ENCODE measurements around the gene WASF1.
A peak's percentile ranks its signal among the peaks of the same experiment; 100 is the strongest.

Gene WASF1

GRCh38 chr6:110185879-110186278 is 6.4 kb upstream of the WASF1 start:
- Mint-ChIP-seq H3K27ac (peak overlapping the region; percentile 51), H3K4me3 (peak overlapping the region; percentile 35), H3K27me3 (no peaks in the 10 kb centered on the region), H3K4me1 (ENCODE audit: low read depth) (peaks cover 14% of the 10 kb centered on the region), H3K36me3 (no peaks in the 10 kb centered on the region), H3K9me3 (ENCODE audit: low read depth) (no peaks in the 10 kb centered on the region)

- Mint-ChIP-seq H3K27me3 (no peaks in the 10 kb centered on the region), H3K27ac (no peak overlapping the region), H3K4me1 (ENCODE audit: low read depth) (peaks cover 16% of the 10 kb centered on the region), H3K9me3 (ENCODE audit: low read depth) (no peaks in the 10 kb centered on the region), H3K4me3 (no peak overlapping the region), H3K36me3 (no peaks in the 10 kb centered on the region)
Measured at GRCh38 chr6:110183292-110183885, 3.9 kb upstream of the WASF1 start.

GRCh38 chr6:110181131-110182030 is 1.9 kb upstream of the WASF1 start:
- Mint-ChIP-seq H3K36me3 (no peaks in the 10 kb centered on the region), H3K9me3 (ENCODE audit: low read depth) (no peaks in the 10 kb centered on the region), H3K27ac (no peak overlapping the region), H3K27me3 (no peaks in the 10 kb centered on the region), H3K4me3 (no peak overlapping the region), H3K4me1 (ENCODE audit: low read depth) (peaks cover 14% of the 10 kb centered on the region)

DNA sequence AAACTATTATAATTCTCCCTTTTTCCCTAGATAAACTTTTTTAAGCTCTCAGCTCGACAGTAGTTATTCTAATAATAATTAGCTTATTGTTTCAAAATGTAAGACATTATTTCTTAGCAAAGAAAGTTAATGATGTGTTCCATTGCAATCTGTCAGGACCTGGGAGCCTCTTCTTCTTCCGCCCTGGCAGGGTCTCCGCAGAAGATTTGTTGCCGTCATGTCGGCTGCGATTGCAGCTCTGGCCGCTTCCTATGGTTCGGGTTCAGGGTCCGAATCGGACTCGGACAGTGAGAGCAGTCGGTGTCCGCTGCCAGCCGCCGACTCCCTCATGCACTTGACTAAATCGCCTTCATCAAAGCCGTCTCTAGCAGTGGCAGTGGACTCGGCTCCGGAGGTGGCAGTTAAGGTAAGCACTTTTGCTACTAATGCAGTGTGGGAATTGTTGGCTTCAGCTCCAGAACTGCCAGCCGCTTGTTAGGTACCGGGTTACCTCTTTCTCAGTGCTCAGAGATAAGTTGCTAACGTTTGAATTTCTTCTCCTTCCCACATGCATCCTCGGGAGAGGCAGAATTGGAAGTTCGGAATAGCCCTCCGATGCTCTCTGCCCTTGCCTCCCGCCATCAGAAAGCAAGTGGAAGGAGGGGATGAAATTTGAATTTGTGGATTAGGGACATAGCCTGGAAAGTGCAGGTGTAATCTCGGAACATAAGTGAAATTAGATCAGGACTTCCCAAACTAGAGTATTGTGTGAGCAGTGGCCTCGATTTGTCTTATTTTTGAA is 948 bp upstream of the WASF1 start, which contains the start of gene CDC40:
TSS of gene CDC40 (plus strand) at position 200 of the 781 bp plus-strand sequence. CDS start at position 218, 18 bp downstream.
- H3K27ac Mint-ChIP-seq = no peak within 1 kb of the TSS
- H3K36me3 Mint-ChIP-seq = no peaks in the 10 kb centered on the region
- H3K9me3 Mint-ChIP-seq (ENCODE audit: low read depth) = no peaks in the 10 kb centered on the region
- H3K4me1 Mint-ChIP-seq (ENCODE audit: low read depth) = peaks cover 6% of the 10 kb centered on the region
- H3K27me3 Mint-ChIP-seq = peaks cover 2% of the 10 kb centered on the region
- no peak within 1 kb of the TSS for H3K4me3 Mint-ChIP-seq

GRCh38 chr6:110178626-110179405 is 654 bp downstream of the WASF1 start:
- Mint-ChIP-seq H3K9me3 (ENCODE audit: low read depth) (no peaks in the 10 kb centered on the region), H3K4me3 (peak overlapping the region; percentile 93), H3K4me1 (ENCODE audit: low read depth) (peaks cover 5% of the 10 kb centered on the region), H3K27ac (peak overlapping the region; percentile 77), H3K27me3 (peaks cover 10% of the 10 kb centered on the region), H3K36me3 (no peaks in the 10 kb centered on the region)

DNA sequence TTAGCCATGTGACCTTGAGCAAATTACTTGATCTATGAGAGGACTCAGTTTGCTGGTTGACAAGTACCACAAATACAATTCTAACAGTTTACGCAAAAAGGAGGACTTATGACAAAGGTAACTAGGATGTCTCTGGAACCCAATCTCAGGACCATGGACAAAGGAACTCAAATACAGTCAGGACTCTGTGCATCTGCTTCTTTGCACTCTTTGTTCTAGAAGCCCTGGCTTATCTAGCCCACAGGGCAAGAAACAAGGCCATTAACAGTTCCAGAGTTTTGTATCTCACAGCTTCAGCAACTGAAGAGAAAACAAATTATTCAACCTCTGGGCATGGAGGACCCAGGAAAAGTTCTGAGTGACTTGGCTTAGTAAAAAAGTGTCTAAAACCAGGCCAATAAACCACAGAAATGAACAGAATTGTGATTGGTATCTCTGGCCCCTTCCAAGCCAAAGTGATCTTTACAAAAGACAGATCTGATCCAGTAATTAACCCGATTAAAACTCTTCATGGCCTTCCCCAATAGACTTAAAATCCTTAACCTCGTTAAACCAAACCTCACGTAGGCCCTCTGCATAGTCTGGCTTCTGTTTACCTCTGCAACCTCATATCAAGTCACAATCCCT is 5.9 kb downstream of the WASF1 start:
- Mint-ChIP-seq H3K4me3 (no peak overlapping the region), H3K9me3 (ENCODE audit: low read depth) (no peaks in the 10 kb centered on the region), H3K4me1 (ENCODE audit: low read depth) (peaks cover 5% of the 10 kb centered on the region), H3K27me3 (peaks cover 12% of the 10 kb centered on the region), H3K27ac (no peak overlapping the region), H3K36me3 (no peaks in the 10 kb centered on the region)

DNA sequence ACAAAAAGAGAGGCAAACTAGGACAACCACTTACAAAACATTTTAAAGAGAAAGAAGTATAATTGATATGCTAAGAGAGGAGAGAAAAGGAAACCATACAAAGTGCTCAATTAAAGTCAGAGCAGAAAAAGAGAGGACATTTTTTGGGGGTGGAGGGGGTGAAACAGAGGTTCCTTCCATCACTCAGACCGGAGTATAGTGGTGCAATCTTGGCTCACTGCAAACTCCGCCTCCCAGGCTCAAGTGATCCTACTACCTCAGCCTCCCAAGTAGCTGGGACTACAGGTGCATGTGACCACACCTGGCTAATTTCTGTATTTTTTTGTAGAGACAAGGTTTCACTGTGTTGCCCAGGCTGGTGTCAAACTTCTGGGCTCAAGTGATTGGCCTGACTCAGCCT is 9.4 kb downstream of the WASF1 start:
- H3K27me3 Mint-ChIP-seq = peaks cover 10% of the 10 kb centered on the region
- no peak overlapping the region for H3K4me3 Mint-ChIP-seq
- no peaks in the 10 kb centered on the region for H3K9me3 Mint-ChIP-seq (ENCODE audit: low read depth)
- H3K27ac Mint-ChIP-seq = no peak overlapping the region
- no peaks in the 10 kb centered on the region for H3K36me3 Mint-ChIP-seq
- H3K4me1 Mint-ChIP-seq (ENCODE audit: low read depth) = no peaks in the 10 kb centered on the region

DNA sequence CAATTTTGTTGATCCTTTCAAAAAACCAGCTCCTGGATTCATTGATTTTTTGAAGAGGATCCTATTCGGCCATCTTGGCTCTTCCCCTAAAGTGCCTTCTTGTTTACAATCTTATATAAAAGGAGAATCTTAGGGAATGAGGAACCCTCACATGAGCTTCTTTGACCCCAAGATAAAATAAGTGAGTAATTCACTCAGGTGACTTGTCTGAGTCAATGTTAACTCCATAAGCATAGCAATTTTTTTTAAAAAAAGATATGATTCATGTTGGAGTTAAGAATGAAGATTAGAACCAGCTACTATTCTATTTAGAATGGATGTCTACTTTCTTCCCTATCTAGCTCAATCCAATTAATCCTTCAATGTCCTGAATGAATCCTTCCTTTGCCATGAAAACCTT is 21.0 kb downstream of the WASF1 start:
- Mint-ChIP-seq H3K27me3 (peaks cover 3% of the 10 kb centered on the region), H3K36me3 (peaks cover 4% of the 10 kb centered on the region), H3K27ac (no peak overlapping the region), H3K9me3 (ENCODE audit: low read depth) (no peaks in the 10 kb centered on the region), H3K4me1 (ENCODE audit: low read depth) (no peaks in the 10 kb centered on the region), H3K4me3 (no peak overlapping the region)

- Mint-ChIP-seq H3K36me3 (no peaks in the 10 kb centered on the region), H3K27me3 (peaks cover 3% of the 10 kb centered on the region), H3K27ac (no peak overlapping the region), H3K4me3 (no peak overlapping the region), H3K9me3 (ENCODE audit: low read depth) (no peaks in the 10 kb centered on the region), H3K4me1 (ENCODE audit: low read depth) (no peaks in the 10 kb centered on the region)
Measured at GRCh38 chr6:110147870-110148269, 31.6 kb downstream of the WASF1 start.

GRCh38 chr6:110140650-110141049 is 38.8 kb downstream of the WASF1 start:
- Mint-ChIP-seq H3K4me1 (ENCODE audit: low read depth) (no peaks in the 10 kb centered on the region), H3K4me3 (no peak overlapping the region), H3K27me3 (peaks cover 9% of the 10 kb centered on the region), H3K27ac (no peak overlapping the region), H3K9me3 (ENCODE audit: low read depth) (no peaks in the 10 kb centered on the region), H3K36me3 (peaks cover 3% of the 10 kb centered on the region)

- Mint-ChIP-seq H3K9me3 (ENCODE audit: low read depth) (no peaks in the 10 kb centered on the region), H3K27ac (no peak overlapping the region), H3K36me3 (peaks cover 3% of the 10 kb centered on the region), H3K27me3 (peaks cover 7% of the 10 kb centered on the region), H3K4me3 (no peak overlapping the region), H3K4me1 (ENCODE audit: low read depth) (no peaks in the 10 kb centered on the region)
Measured at GRCh38 chr6:110139052-110139451, 40.4 kb downstream of the WASF1 start.

DNA sequence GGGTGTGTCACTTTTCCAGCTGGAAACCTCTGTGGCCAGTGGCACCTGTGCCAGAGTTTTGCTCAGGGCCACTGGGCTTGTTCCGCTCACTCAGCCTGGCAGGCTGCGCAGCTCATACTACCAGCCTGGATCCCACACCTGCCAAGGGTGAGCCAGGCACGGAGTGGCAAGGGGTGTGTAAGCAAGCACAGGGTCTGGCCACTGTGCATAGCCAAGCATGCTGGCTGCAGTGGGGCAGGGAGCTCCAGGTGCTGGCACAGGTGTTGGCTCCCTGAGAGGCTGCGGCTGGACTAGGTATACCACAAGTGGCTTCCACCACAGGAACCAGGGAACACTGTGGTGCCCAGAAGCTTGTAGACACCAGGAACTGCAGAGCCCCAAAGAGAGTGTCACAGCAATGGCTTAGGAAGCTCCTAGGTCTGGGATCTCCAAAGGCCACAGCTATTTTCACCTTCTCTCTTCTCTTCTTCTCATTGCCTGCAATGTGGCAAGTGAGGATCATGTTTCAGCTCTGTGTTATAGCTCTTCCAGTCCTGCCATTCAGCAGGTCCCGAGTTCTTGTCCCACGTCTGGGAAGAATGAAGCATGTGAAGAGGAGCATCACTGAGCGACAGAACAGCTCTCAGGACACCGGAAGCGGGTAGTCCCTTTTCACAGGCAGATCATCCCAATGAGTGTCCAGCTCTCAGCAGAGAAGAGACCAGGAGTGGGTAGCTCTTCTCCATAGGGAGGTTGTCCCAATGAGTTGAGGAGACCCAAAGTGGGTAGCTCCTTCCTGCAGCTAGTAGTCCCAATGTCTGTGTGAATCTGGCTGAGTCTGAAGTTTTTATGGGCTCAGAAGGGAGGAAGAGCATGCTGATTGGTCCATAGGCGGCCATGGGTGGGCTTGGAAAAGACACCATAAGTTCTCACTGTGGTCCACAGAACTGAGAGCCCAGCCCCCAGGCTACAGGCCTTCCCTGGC is 41.3 kb downstream of the WASF1 start:
- peaks cover 2% of the 10 kb centered on the region for H3K9me3 Mint-ChIP-seq (ENCODE audit: low read depth)
- H3K4me3 Mint-ChIP-seq = no peak overlapping the region
- H3K27me3 Mint-ChIP-seq = peaks cover 10% of the 10 kb centered on the region
- H3K36me3 Mint-ChIP-seq = peaks cover 3% of the 10 kb centered on the region
- no peaks in the 10 kb centered on the region for H3K4me1 Mint-ChIP-seq (ENCODE audit: low read depth)
- H3K27ac Mint-ChIP-seq = no peak overlapping the region

DNA sequence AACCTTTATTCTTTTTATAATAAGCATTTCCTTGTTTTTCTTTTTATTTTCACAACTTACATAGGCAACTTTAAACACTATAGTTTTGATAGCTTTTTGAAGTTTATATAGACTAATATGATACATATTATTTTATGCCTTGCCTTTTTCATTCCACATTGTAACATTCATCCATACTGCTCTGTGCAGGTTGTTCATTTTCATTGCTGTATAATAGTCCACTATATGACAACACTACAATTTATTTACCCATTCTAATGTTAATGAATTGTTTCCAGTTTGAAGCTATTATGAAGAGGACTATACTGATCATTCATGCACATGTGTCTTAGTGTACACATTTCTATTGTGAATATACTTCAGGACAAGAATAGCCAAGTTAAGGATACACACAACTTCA is 49.1 kb downstream of the WASF1 start:
- Mint-ChIP-seq H3K27ac (no peak overlapping the region), H3K4me1 (ENCODE audit: low read depth) (no peaks in the 10 kb centered on the region), H3K4me3 (no peak overlapping the region), H3K9me3 (ENCODE audit: low read depth) (peaks cover 3% of the 10 kb centered on the region), H3K27me3 (peaks cover 3% of the 10 kb centered on the region), H3K36me3 (no peaks in the 10 kb centered on the region)

Measured in activated naive CD8-positive, alpha-beta T cell (primary cell).